ENCODE results near the gene TMEM187.

The TMEM187 gene

GRCh38 chrX:153968754-153969124, 3.8 kb upstream of the TMEM187 start:
- no peak for TF ChIP-seq TAF1 (IDR thresholded peaks at IDR 0.05; ENCODE audit: borderline replicate concordance, insufficient read depth, low read length)
- TF ChIP-seq POLR2AphosphoS5 (IDR thresholded peaks at IDR 0.05; ENCODE audit: low read depth, low read length) = no peak
- no peak for TF ChIP-seq SIN3A (IDR thresholded peaks at IDR 0.05; ENCODE audit: borderline replicate concordance, insufficient read depth, low read length)
- TF ChIP-seq, protein P1, sequence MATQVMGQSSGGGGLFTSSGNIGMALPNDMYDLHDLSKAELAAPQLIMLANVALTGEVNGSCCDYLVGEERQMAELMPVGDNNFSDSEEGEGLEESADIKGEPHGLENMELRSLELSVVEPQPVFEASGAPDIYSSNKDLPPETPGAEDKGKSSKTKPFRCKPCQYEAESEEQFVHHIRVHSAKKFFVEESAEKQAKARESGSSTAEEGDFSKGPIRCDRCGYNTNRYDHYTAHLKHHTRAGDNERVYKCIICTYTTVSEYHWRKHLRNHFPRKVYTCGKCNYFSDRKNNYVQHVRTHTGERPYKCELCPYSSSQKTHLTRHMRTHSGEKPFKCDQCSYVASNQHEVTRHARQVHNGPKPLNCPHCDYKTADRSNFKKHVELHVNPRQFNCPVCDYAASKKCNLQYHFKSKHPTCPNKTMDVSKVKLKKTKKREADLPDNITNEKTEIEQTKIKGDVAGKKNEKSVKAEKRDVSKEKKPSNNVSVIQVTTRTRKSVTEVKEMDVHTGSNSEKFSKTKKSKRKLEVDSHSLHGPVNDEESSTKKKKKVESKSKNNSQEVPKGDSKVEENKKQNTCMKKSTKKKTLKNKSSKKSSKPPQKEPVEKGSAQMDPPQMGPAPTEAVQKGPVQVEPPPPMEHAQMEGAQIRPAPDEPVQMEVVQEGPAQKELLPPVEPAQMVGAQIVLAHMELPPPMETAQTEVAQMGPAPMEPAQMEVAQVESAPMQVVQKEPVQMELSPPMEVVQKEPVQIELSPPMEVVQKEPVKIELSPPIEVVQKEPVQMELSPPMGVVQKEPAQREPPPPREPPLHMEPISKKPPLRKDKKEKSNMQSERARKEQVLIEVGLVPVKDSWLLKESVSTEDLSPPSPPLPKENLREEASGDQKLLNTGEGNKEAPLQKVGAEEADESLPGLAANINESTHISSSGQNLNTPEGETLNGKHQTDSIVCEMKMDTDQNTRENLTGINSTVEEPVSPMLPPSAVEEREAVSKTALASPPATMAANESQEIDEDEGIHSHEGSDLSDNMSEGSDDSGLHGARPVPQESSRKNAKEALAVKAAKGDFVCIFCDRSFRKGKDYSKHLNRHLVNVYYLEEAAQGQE (IDR thresholded peaks at IDR 0.05; ENCODE audit: insufficient read depth in 1 of 2, low read depth in 2 of 2, low read length in 2 of 2) = no peak

- TF ChIP-seq POLR2AphosphoS5 (IDR thresholded peaks at IDR 0.05; ENCODE audit: low read depth, low read length) (no peak), SIN3A (IDR thresholded peaks at IDR 0.05; ENCODE audit: borderline replicate concordance, insufficient read depth, low read length) (no peak), TAF1 (IDR thresholded peaks at IDR 0.05; ENCODE audit: borderline replicate concordance, insufficient read depth, low read length) (no peak), FOXP2 (optimal IDR thresholded peaks at IDR 0.05; ENCODE audit: borderline replicate concordance, extremely low read depth, extremely low read length, insufficient read depth) (no peak)
- TF ChIP-seq, protein P1 (IDR thresholded peaks at IDR 0.05; ENCODE audit: insufficient read depth in 1 of 2, low read depth in 2 of 2, low read length in 2 of 2) = no peak
Observed at GRCh38 chrX:153969125-153969903, 3.2 kb upstream of the TMEM187 start.

DNA sequence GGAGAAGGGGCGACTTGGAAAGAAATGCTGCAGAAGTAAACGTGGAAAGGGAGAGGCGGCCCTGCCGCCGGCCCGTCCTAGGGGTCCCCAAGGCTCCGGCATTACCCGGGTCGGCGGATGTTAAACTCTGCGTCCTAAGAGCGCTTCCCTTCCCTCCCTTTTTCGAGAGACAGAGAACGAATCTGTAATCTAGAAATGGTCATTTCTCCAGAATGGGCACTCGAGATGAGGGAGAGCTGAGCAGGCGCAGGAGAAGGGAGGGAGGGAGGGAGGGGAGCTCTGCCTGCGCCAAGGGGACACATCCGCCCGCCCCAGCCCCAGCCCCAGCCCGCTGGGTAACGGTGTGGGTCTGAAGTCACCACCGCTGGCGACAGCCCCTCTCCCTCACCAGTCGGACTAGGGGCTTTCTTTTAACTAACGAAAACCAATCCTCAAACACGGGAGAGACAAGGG, 2.6 kb upstream of the TMEM187 start:
- TF ChIP-seq SIN3A (IDR thresholded peaks at IDR 0.05; ENCODE audit: borderline replicate concordance, insufficient read depth, low read length) = no peak
- TF ChIP-seq FOXP2 (optimal IDR thresholded peaks at IDR 0.05; ENCODE audit: borderline replicate concordance, extremely low read depth, extremely low read length, insufficient read depth) = no peak
- no peak for TF ChIP-seq TAF1 (IDR thresholded peaks at IDR 0.05; ENCODE audit: borderline replicate concordance, insufficient read depth, low read length)
- no peak for TF ChIP-seq POLR2AphosphoS5 (IDR thresholded peaks at IDR 0.05; ENCODE audit: low read depth, low read length)
- TF ChIP-seq, protein P1 (IDR thresholded peaks at IDR 0.05; ENCODE audit: insufficient read depth in 1 of 2, low read depth in 2 of 2, low read length in 2 of 2) = no peak

GRCh38 chrX:153970357-153971123, 2.0 kb upstream of the TMEM187 start:
- TF ChIP-seq POLR2AphosphoS5 (IDR thresholded peaks at IDR 0.05; ENCODE audit: low read depth, low read length) (peak; percentile 43; the same call in 1 of the 2 replicates), TAF1 (IDR thresholded peaks at IDR 0.05; ENCODE audit: borderline replicate concordance, insufficient read depth, low read length) (no peak)

DNA sequence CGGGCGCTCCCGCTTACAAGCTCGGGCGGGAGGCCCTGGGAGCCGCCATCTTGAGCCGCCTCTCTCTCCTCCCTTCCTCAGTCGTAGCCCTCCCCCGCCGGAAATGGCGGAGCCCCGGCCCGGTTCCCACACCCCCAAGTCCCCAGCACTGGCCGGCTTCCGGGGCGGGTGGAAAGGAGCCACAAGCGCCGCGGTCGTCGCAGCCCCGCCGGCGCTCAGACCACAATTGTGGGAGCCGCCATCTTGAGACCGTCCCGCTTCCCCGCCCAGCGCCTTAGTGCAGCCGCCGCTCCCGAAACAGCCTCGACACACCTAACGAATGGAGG, 1.5 kb upstream of the TMEM187 start:
- TF ChIP-seq, protein P1 (IDR thresholded peaks at IDR 0.05; ENCODE audit: insufficient read depth in 1 of 2, low read depth in 2 of 2, low read length in 2 of 2) = no peak
- TF ChIP-seq TAF1 (IDR thresholded peaks at IDR 0.05; ENCODE audit: borderline replicate concordance, insufficient read depth, low read length) = peak; percentile 62; the same call in 1 of the 2 replicates

All from PFSK-1 (cell line).